SK-N-MC (cell line): ENCODE data around the gene ZNF521.

Source experiments
- DNase-seq: peaks from one replicate; pipeline ENCODE4 v3.0.0-alpha.2; 2011; ENCODE audit warnings: low read depth, low spot score
- H3K27ac ChIP-seq: fragments of 200-600 bp; sonication (generic); 2 replicates; pipeline ENCODE4 v1.5.1; 2016; ENCODE audit warnings: mixed run types
- H3K36me3 ChIP-seq: fragments of 200-600 bp; sonication (generic); 2 replicates; pipeline ENCODE4 v1.6.1; 2017; ENCODE audit warnings: antibody characterized with exemption, low read length, mixed read lengths; ENCODE audit not compliant: insufficient read depth
- H3K4me3 ChIP-seq: fragments of 200-600 bp; sonication (generic); 2 replicates; pipeline ENCODE4 v1.5.1; 2016
- H3K9ac ChIP-seq: fragments of 200-600 bp; sonication (generic); 2 replicates; pipeline ENCODE4 v1.8.0; 2017; ENCODE audit warnings: mixed run types, mixed read lengths; ENCODE audit not compliant: insufficient read length
- H3K9me3 ChIP-seq: fragments of 200-600 bp; sonication (generic); 2 replicates; pipeline ENCODE4 v1.6.1; 2017; ENCODE audit warnings: low read depth, mild to moderate bottlenecking, antibody characterized with exemption, low read length, moderate library complexity, mixed read lengths
- EZH2 ChIP-seq: fragments of 200-600 bp; sonication (generic); IDR thresholded peaks from one replicate; pipeline ENCODE4 v1.6.1; 2017; ENCODE audit warnings: antibody characterized with exemption
- FOXP2 ChIP-seq: optimal IDR thresholded peaks from 2 replicates; pipeline ENCODE3; 2011; ENCODE audit warnings: mild to moderate bottlenecking, moderate library complexity; ENCODE audit not compliant: insufficient read depth; ENCODE audit errors: extremely low read length, control extremely low read depth
- POLR2AphosphoS5 ChIP-seq: IDR thresholded peaks from 2 replicates; pipeline ENCODE4 v1.6.1; 2012; ENCODE audit warnings: mild to moderate bottlenecking, low read depth, low read length, borderline replicate concordance

ZNF521 gene

GRCh38 chr18:25307192-25307591 lies 44.8 kb downstream of the ZNF521 start:
- DNase-seq, result no peak
- Histone ChIP-seq H3K9me3 (no peaks in the 10 kb centered on the region), H3K9ac (no peak overlapping the region), H3K36me3 (no peaks in the 10 kb centered on the region), H3K27ac (no peak overlapping the region), H3K4me3 (no peak overlapping the region)
- no peak for TF ChIP-seq POLR2AphosphoS5
- TF ChIP-seq EZH2, result no peak
- no peak for TF ChIP-seq FOXP2

GRCh38 chr18:25306671-25307070 lies 45.3 kb downstream of the ZNF521 start:
- H3K9me3 ChIP-seq, result no peaks in the 10 kb centered on the region
- TF ChIP-seq EZH2 (no peak), POLR2AphosphoS5 (no peak), FOXP2 (no peak)
- no peak for DNase-seq
- H3K27ac ChIP-seq, result no peak overlapping the region
- H3K4me3 ChIP-seq, result no peak overlapping the region
- no peaks in the 10 kb centered on the region for H3K36me3 ChIP-seq
- H3K9ac ChIP-seq, result no peak overlapping the region

- Histone ChIP-seq H3K4me3 (no peak overlapping the region), H3K9ac (no peak overlapping the region), H3K9me3 (no peaks in the 10 kb centered on the region), H3K27ac (no peak overlapping the region), H3K36me3 (no peaks in the 10 kb centered on the region)
- DNase-seq, result no peak
- TF ChIP-seq POLR2AphosphoS5, result no peak
- no peak for TF ChIP-seq EZH2
- no peak for TF ChIP-seq FOXP2
Observed at GRCh38 chr18:25305584-25305983, 46.4 kb downstream of the ZNF521 start.

GRCh38 chr18:25300492-25300891 lies 51.5 kb downstream of the ZNF521 start:
- Histone ChIP-seq H3K27ac (no peak overlapping the region), H3K9ac (no peak overlapping the region), H3K36me3 (no peaks in the 10 kb centered on the region), H3K9me3 (no peaks in the 10 kb centered on the region), H3K4me3 (no peak overlapping the region)
- TF ChIP-seq FOXP2, result no peak
- no peak for TF ChIP-seq POLR2AphosphoS5
- TF ChIP-seq EZH2, result no peak
- no peak for DNase-seq

GRCh38 chr18:25299426-25300300 lies 52.3 kb downstream of the ZNF521 start:
- Histone ChIP-seq H3K9ac (no peak overlapping the region), H3K9me3 (no peaks in the 10 kb centered on the region), H3K27ac (no peak overlapping the region), H3K36me3 (no peaks in the 10 kb centered on the region), H3K4me3 (no peak overlapping the region)
- TF ChIP-seq FOXP2 (no peak), EZH2 (no peak), POLR2AphosphoS5 (no peak)
- DNase-seq, result no peak

- Histone ChIP-seq H3K27ac (no peak overlapping the region), H3K4me3 (no peak overlapping the region), H3K36me3 (no peaks in the 10 kb centered on the region), H3K9ac (no peak overlapping the region), H3K9me3 (no peaks in the 10 kb centered on the region)
- no peak for TF ChIP-seq EZH2
- no peak for TF ChIP-seq POLR2AphosphoS5
- TF ChIP-seq FOXP2, result no peak
- DNase-seq, result no peak
Observed at GRCh38 chr18:25298853-25299274, 53.1 kb downstream of the ZNF521 start.

- H3K4me3 ChIP-seq, result no peak overlapping the region
- H3K36me3 ChIP-seq, result no peaks in the 10 kb centered on the region
- no peak overlapping the region for H3K27ac ChIP-seq
- TF ChIP-seq EZH2 (no peak), POLR2AphosphoS5 (no peak), FOXP2 (no peak)
- no peak for DNase-seq
- H3K9ac ChIP-seq, result no peak overlapping the region
- H3K9me3 ChIP-seq, result no peaks in the 10 kb centered on the region
Observed at GRCh38 chr18:25295624-25296138, 56.3 kb downstream of the ZNF521 start.

- Histone ChIP-seq H3K9me3 (no peaks in the 10 kb centered on the region), H3K27ac (no peak overlapping the region), H3K36me3 (no peaks in the 10 kb centered on the region), H3K9ac (no peak overlapping the region), H3K4me3 (no peak overlapping the region)
- TF ChIP-seq EZH2 (no peak), POLR2AphosphoS5 (no peak), FOXP2 (no peak)
- DNase-seq, result no peak
Observed at GRCh38 chr18:25291150-25291549, 60.8 kb downstream of the ZNF521 start.

GRCh38 chr18:25289001-25289631 lies 62.9 kb downstream of the ZNF521 start:
- H3K9me3 ChIP-seq, result no peaks in the 10 kb centered on the region
- H3K27ac ChIP-seq, result no peak overlapping the region
- DNase-seq, result no peak

More at GRCh38 chr18:25289001-25289631, 62.9 kb downstream of the ZNF521 start:
- Histone ChIP-seq H3K36me3 (no peaks in the 10 kb centered on the region), H3K4me3 (no peak overlapping the region), H3K9ac (no peak overlapping the region)
- no peak for TF ChIP-seq POLR2AphosphoS5
- no peak for TF ChIP-seq FOXP2
- no peak for TF ChIP-seq EZH2
